ACC112 (cell line): ENCODE data around the gene ETV4.

Experiments
- H2AFZ ChIP-seq: fragments of 200-600 bp; sonication (generic); one replicate; pipeline ENCODE4 v1.6.0; 2017; ENCODE audit warnings: antibody characterized with exemption, low read length; ENCODE audit not compliant: unreplicated experiment
- H3K27ac ChIP-seq: fragments of 200-600 bp; sonication (generic); 2 replicates; pipeline ENCODE4 v1.5.1; 2014; ENCODE audit warnings: low read depth, mild to moderate bottlenecking, antibody characterized with exemption, low read length, moderate library complexity
- H3K27me3 ChIP-seq: fragments of 200-600 bp; sonication (generic); 2 replicates; pipeline ENCODE4 v1.6.1; 2014; ENCODE audit warnings: mild to moderate bottlenecking, antibody characterized with exemption, low read length, moderate library complexity, mixed read lengths; ENCODE audit not compliant: insufficient read depth
- H3K36me3 ChIP-seq: fragments of 200-600 bp; sonication (generic); 2 replicates; pipeline ENCODE4 v1.6.1; 2016; ENCODE audit warnings: mild to moderate bottlenecking, antibody characterized with exemption, low read length, moderate library complexity, mixed read lengths; ENCODE audit not compliant: insufficient read depth
- H3K4me1 ChIP-seq: fragments of 200-600 bp; sonication (generic); one replicate; pipeline ENCODE4 v1.6.1; 2016; ENCODE audit warnings: low read length, mixed read lengths; ENCODE audit not compliant: insufficient read depth, unreplicated experiment, control insufficient read depth
- H3K4me3 ChIP-seq: fragments of 200-600 bp; sonication (generic); 2 replicates; pipeline ENCODE4 v1.5.1; 2014; ENCODE audit warnings: mild to moderate bottlenecking, low read depth, low read length
- H3K79me2 ChIP-seq: fragments of 200-600 bp; sonication (generic); one replicate; pipeline ENCODE4 v1.6.0; 2016; ENCODE audit warnings: low read length; ENCODE audit not compliant: control insufficient read depth, unreplicated experiment, insufficient read depth

ETV4 gene

GRCh38 chr17:43546319-43547188 is at the start of gene ETV4:
Gene ETV4 (minus strand): TSS chr17:43546340. CDS start chr17:43545617, 723 bp downstream.
- Histone ChIP-seq H3K79me2 (peaks cover 27% of the 10 kb centered on the region), H3K4me3 (peak within 1 kb of the TSS; percentile 87), H3K27me3 (no peaks in the 10 kb centered on the region), H3K36me3 (no peaks in the 10 kb centered on the region), H2AFZ (peak within 1 kb of the TSS; percentile 30), H3K27ac (peak within 1 kb of the TSS; percentile 86), H3K4me1 (peaks cover 33% of the 10 kb centered on the region)

GRCh38 chr17:43595466-43595865 is 49.3 kb upstream of the ETV4 start:
- Histone ChIP-seq H3K4me1 (peaks cover 24% of the 10 kb centered on the region), H3K4me3 (no peak overlapping the region), H3K79me2 (no peaks in the 10 kb centered on the region), H3K27ac (no peak overlapping the region), H3K27me3 (no peaks in the 10 kb centered on the region), H3K36me3 (no peaks in the 10 kb centered on the region), H2AFZ (no peak overlapping the region)

- H3K36me3 ChIP-seq, result no peaks in the 10 kb centered on the region
- H3K4me1 ChIP-seq, result peaks cover 26% of the 10 kb centered on the region
- H3K4me3 ChIP-seq, result peak overlapping the region; percentile 38
- H2AFZ ChIP-seq, result peak overlapping the region; percentile 58
- no peaks in the 10 kb centered on the region for H3K27me3 ChIP-seq
- H3K79me2 ChIP-seq, result no peaks in the 10 kb centered on the region
- H3K27ac ChIP-seq, result peak overlapping the region; percentile 87
These were observed 45.8 kb upstream of the ETV4 start for GRCh38 chr17:43591779-43592562.

GRCh38 chr17:43591001-43591400 is 44.9 kb upstream of the ETV4 start:
- no peak overlapping the region for H3K4me3 ChIP-seq
- peak overlapping the region; percentile 58 for H2AFZ ChIP-seq
- no peaks in the 10 kb centered on the region for H3K79me2 ChIP-seq
- H3K4me1 ChIP-seq, result peaks cover 26% of the 10 kb centered on the region
- H3K27ac ChIP-seq, result peak overlapping the region; percentile 87
- no peaks in the 10 kb centered on the region for H3K27me3 ChIP-seq
- H3K36me3 ChIP-seq, result no peaks in the 10 kb centered on the region

GRCh38 chr17:43588664-43589435 is 42.7 kb upstream of the ETV4 start:
- Histone ChIP-seq H3K4me1 (peaks cover 35% of the 10 kb centered on the region), H3K4me3 (no peak overlapping the region), H2AFZ (no peak overlapping the region), H3K36me3 (no peaks in the 10 kb centered on the region), H3K27ac (no peak overlapping the region), H3K79me2 (no peaks in the 10 kb centered on the region), H3K27me3 (no peaks in the 10 kb centered on the region)

- no peak overlapping the region for H3K27ac ChIP-seq
- peaks cover 35% of the 10 kb centered on the region for H3K4me1 ChIP-seq
- no peak overlapping the region for H2AFZ ChIP-seq
- no peaks in the 10 kb centered on the region for H3K36me3 ChIP-seq
- no peaks in the 10 kb centered on the region for H3K27me3 ChIP-seq
- no peaks in the 10 kb centered on the region for H3K79me2 ChIP-seq
- H3K4me3 ChIP-seq, result no peak overlapping the region
These were observed 42.0 kb upstream of the ETV4 start for GRCh38 chr17:43588121-43588520.

GRCh38 chr17:43587647-43588046 is 41.5 kb upstream of the ETV4 start:
- no peaks in the 10 kb centered on the region for H3K79me2 ChIP-seq
- no peak overlapping the region for H3K27ac ChIP-seq
- peaks cover 35% of the 10 kb centered on the region for H3K4me1 ChIP-seq
- no peaks in the 10 kb centered on the region for H3K36me3 ChIP-seq
- no peak overlapping the region for H3K4me3 ChIP-seq
- no peaks in the 10 kb centered on the region for H3K27me3 ChIP-seq
- H2AFZ ChIP-seq, result no peak overlapping the region

- no peaks in the 10 kb centered on the region for H3K27me3 ChIP-seq
- H3K79me2 ChIP-seq, result no peaks in the 10 kb centered on the region
- no peak overlapping the region for H3K4me3 ChIP-seq
- H2AFZ ChIP-seq, result no peak overlapping the region
- peak overlapping the region; percentile 29; the same call in 1 of the 2 replicates for H3K27ac ChIP-seq
- no peaks in the 10 kb centered on the region for H3K36me3 ChIP-seq
- peaks cover 23% of the 10 kb centered on the region for H3K4me1 ChIP-seq
These were observed 38.5 kb upstream of the ETV4 start for GRCh38 chr17:43584666-43585102.

GRCh38 chr17:43583332-43583731 is 37.2 kb upstream of the ETV4 start:
- Histone ChIP-seq H3K27me3 (no peaks in the 10 kb centered on the region), H3K4me3 (no peak overlapping the region), H3K79me2 (no peaks in the 10 kb centered on the region), H2AFZ (no peak overlapping the region), H3K4me1 (peaks cover 33% of the 10 kb centered on the region), H3K27ac (no peak overlapping the region), H3K36me3 (no peaks in the 10 kb centered on the region)

GRCh38 chr17:43581613-43582012 is 35.5 kb upstream of the ETV4 start:
- H3K79me2 ChIP-seq, result no peaks in the 10 kb centered on the region
- no peaks in the 10 kb centered on the region for H3K27me3 ChIP-seq
- H3K36me3 ChIP-seq, result no peaks in the 10 kb centered on the region
- peaks cover 33% of the 10 kb centered on the region for H3K4me1 ChIP-seq
- H2AFZ ChIP-seq, result no peak overlapping the region
- no peak overlapping the region for H3K27ac ChIP-seq
- no peak overlapping the region for H3K4me3 ChIP-seq
